HG03039 (cell line): ENCODE measurements around the gene RHOD.

Experiments
- ATAC-seq: cut with Tn5 transposase; IDR thresholded peaks from one replicate; pipeline ENCODE4 v1.9.1; 2021; ENCODE audit warnings: mild to moderate bottlenecking, moderate library complexity; ENCODE audit not compliant: unreplicated experiment

RHOD gene

DNA sequence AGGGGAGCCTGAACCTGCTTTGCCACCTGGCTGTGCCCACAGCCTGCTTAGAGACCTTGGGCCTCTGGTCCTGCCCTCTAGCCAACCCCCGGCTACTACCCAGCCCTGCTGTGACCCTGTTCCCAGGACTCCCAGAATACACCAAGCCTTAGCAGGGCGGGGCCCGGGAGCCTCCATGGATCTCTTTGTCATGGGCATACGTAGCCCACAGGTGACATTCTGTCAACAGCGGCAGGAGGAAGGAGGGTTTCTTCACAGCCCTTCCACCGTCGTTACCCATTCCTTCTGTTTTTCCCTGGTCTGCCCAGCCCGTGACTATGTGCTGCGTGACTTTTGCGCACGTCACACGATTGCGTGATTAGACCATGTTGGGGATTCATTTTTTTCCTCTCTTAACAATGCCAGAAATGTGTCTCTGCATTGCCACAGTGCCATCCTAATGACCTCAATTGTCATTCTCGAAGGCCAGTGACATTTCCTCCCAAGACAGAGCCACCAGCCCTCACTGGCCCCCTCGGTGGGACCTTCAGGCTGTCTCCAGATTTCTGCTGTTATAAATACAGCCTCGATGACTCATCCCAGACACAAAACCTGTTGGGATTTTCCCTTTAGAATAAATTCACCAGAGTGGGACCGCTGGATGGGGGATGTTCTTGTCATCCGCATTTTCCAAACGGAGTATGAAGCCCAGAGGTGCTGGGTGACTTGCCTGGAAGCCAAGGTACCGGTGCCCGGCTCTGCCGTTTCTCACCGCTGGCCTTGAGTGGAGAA lies 24.7 kb upstream of the RHOD start:
- ATAC-seq: no peak

DNA sequence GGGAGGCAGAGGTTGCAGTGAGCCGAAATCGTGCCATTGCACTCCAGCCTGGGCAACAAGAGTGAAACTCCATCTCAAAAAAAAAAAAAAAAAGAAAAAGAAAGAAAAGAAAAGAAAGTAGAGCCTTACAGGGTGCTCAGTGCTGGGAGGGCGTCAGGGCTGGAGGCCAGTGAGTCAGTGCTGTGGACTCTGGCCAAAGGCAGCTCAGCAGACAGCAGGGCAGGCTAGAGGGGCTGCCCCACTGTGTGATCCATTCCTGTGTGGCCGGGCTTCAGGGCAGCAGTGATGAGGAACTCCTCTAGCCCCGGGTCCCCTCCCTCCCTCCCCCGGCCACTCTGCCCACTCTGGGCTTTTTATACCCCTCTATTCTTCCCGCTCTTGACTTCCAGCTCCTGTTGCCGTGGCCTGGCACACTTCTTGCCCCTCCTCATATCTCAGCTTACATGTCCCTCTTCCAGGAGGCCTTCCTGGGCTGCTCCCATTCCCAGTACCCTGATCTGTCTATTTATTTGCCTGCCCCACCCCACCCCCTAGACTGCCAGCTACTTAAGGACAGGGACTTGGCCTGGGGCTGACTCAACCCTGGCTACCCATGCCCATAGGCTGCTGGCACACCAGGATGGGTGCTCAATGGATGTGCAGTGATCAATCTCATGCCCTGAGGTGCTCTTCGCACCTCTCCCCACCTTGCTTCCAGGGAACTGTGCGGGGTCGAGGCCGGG lies 23.7 kb upstream of the RHOD start:
- no peak for ATAC-seq

- no peak for ATAC-seq
These were observed 22.9 kb upstream of the RHOD start for GRCh38 chr11:67033661-67034166.

- no peak for ATAC-seq
These were observed 22.3 kb upstream of the RHOD start for GRCh38 chr11:67034350-67034749.

DNA sequence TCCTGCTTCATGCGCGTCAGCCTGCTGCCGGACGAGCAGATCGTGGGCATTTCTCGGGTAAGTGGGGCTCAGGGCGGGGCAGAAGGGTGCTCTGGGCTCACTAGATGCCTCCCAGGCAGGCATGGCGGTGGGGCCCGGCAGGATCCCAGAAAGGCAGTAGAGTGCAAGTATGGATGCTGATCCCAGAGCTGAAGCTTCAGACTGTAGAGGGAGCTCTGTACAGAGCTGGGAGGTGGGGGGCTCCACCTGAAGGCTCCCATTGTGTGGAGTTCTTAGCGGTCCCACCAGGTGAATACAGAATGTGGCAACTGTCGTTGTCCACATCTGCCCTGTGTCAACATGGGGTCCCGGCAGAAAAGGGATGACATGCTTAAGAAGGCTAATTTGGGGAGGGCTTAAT lies 16.5 kb upstream of the RHOD start:
- no peak for ATAC-seq

DNA sequence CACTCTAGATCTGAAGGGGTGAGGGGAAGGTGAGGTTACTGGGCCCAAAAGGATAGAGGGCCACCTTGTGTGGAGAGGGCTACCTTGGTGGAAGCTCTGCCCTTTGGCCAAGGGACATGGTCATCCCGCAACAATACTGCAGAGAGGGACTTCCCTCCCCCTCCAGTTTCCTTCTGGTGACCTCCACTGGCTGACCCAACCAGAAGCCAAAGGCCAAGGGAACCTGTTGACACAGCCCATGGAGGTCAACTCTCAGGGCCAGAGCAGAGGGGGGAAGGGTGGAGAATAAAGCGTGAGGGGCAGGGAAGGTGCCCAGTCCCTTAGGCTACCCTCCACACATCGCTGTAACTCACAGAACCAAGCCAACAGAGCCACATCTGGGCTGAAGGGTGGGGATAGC lies 15.0 kb upstream of the RHOD start:
- ATAC-seq: no peak

GRCh38 chr11:67043572-67044349 lies 12.9 kb upstream of the RHOD start:
- ATAC-seq: no peak

GRCh38 chr11:67044496-67044895 lies 12.2 kb upstream of the RHOD start:
- no peak for ATAC-seq

- no peak for ATAC-seq
These were observed 11.3 kb upstream of the RHOD start for GRCh38 chr11:67045314-67045713.

GRCh38 chr11:67048515-67049130 lies 8.0 kb upstream of the RHOD start:
- no peak for ATAC-seq

- ATAC-seq: no peak
These were observed 6.5 kb upstream of the RHOD start for GRCh38 chr11:67050139-67050538.

GRCh38 chr11:67051180-67051893 lies 5.3 kb upstream of the RHOD start:
- ATAC-seq: no peak

DNA sequence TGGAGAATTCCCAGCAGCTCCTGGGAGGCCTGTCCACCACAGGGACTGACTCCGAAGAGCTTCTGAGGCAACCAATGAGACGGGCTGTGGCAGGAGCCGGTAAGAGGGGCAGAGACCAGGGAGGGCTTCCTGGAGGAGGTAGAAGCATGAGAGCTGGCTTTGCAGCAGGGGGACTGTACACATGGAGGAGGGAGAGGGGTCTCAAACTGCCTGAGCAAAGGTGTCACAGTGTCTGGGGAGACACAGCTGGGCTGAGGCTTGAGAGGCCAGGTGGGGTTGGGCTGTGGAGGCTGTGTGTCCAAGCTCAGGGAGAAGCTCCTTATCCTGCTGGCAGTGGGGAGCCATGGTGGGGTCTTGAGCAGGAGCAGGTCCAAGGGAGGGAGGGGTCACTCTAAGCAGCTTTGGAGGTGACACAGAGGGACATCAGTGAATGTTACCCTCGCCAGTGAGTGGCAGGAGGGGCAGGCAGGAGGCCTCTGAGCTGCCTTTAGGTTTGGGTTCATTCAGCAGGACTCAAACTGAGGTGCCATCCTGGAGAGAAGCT lies 4.6 kb upstream of the RHOD start:
- no peak for ATAC-seq

GRCh38 chr11:67052891-67053290 lies 3.8 kb upstream of the RHOD start:
- no peak for ATAC-seq

- no peak for ATAC-seq
These were observed 2.7 kb upstream of the RHOD start for GRCh38 chr11:67053896-67054329.

DNA sequence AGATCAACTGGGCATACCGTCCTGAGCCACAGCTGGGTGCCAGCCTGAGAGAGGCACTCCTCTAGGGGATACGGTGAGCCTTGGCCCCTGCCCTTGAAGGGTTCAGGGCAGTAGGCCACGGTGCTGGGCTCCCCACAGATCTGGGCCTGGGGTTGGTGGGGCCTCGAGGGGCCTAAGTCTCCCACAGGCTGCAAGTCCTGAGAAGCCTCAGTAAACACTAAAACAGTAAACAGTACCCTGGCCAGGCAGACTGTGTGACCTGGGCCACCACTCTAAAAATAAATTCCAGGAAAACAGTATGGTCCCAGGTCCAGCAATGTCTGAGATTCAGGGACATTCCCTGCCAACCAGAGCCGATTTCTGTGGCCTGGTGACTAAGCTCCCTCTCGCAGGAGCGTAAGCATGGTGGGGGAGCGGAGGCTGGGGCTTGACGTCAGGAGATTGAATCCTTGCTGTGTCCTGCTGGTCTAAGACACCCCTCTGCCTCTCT lies 2.3 kb upstream of the RHOD start:
- ATAC-seq: no peak

GRCh38 chr11:67054836-67055523 lies 1.7 kb upstream of the RHOD start:
- ATAC-seq: no peak

DNA sequence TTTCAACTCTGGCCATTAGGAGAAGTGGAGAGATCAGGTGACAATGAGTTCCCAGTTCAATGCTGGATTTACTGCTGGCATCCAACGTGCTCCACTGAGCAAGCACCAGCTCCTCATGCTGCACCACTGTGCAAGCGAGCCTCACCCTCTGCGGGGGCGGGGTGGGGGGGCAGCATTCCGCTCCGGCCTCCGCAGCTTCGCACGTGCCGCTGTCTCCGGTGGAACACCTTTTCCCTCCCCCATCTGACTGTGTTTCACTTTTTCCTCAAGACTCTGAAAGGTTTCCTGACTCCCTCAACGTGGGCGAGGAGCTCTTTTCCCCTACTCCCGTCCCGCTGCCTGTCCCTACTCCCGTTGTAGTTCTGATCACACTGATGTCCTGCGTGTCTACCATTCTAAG lies 835 bp upstream of the RHOD start:
- ATAC-seq: no peak

GRCh38 chr11:67057205-67057672 lies 592 bp downstream of the RHOD start:
- no peak for ATAC-seq
